Endothelial cell of umbilical vein (primary cell): ENCODE results near the gene C11orf68. TPM values are rescaled to one million over a fixed set of nuclear protein-coding genes. Genes with fewer than 3 reads are reported as not detected.

ENCODE experiments used
- BruUV-seq: library from RNA; stranded (reverse); fragments of 400-500 nt; replicated peaks from 2 replicates; lab custom pipeline; 2021; lab: Mats Ljungman, UMichigan
- CTCF ChIA-PET: fragments of 300-600, 350-600 bp; sonication (Branson Sonifier 250); formaldehyde crosslinking; loops from one replicate; lab custom pipeline; 2021; ENCODE audit warnings: antibody characterized with exemption, inconsistent platforms; lab: Charles Lee
- POLR2A ChIA-PET: fragments of 300-600, 350-600 bp; sonication (Branson Sonifier 250); formaldehyde crosslinking; loops from one replicate; lab custom pipeline; 2021; ENCODE audit warnings: antibody characterized with exemption, inconsistent platforms; lab: Charles Lee
- DNase-seq: peaks from one replicate; pipeline ENCODE4 v3.0.0-alpha.2; 2011; ENCODE audit warnings: low read depth, low spot score
- FAIRE-seq: peaks from 2 replicates; lab custom pipeline; 2011; peaks lifted over from hg19 to GRCh38; lab: Jason Lieb, UNC
- H2AFZ ChIP-seq: 2 replicates; pipeline ENCODE4 v1.6.0; 2012; ENCODE audit warnings: low read depth, low read length, control low read depth, inconsistent platforms
- H3K27ac ChIP-seq: 2 replicates; pipeline ENCODE4 v1.5.1; 2011; ENCODE audit warnings: low read depth, mild to moderate bottlenecking, control low read depth, low read length, moderate library complexity; ENCODE audit not compliant: insufficient read depth
- H3K27me3 ChIP-seq, 2 experiments: 2 replicates each; pipeline versions ENCODE4 v1.6.0 to v1.6.1; 2011; ENCODE audit warnings: low read length in 2 of 2, mixed read lengths in 1 of 2; ENCODE audit not compliant: control insufficient read depth in 2 of 2, insufficient read depth in 2 of 2
- H3K36me3 ChIP-seq, 2 experiments: 2 replicates in 1 of 2; 3 replicates in 1 of 2; pipeline ENCODE4 v1.5.1; 2011; ENCODE audit warnings: low read length in 2 of 2, mild to moderate bottlenecking in 1 of 2, moderate library complexity in 1 of 2; ENCODE audit not compliant: control insufficient read depth in 2 of 2, insufficient read depth in 2 of 2; ENCODE audit errors: extremely low read depth in 1 of 2
- H3K4me1 ChIP-seq: 3 replicates; pipeline ENCODE4 v1.5.1; 2011; ENCODE audit warnings: mild to moderate bottlenecking, low read length; ENCODE audit not compliant: control insufficient read depth, insufficient read depth; ENCODE audit errors: extremely low read depth
- H3K4me2 ChIP-seq: 2 replicates; pipeline ENCODE4 v1.6.1; 2011; ENCODE audit warnings: low read length, control low read depth, mixed read lengths; ENCODE audit not compliant: insufficient read depth
- H3K4me3 ChIP-seq, 3 experiments: fragments of 200-600 bp in 1 of 3; sonication (generic), shearing (Covaris generic) in 1 of 3; replicated peaks in 1 of 3; 2 replicates each; pipeline ENCODE4 v1.5.1; 2011 to 2016; ENCODE audit warnings: control low read depth in 3 of 3, low read length in 3 of 3, mild to moderate bottlenecking in 2 of 3, inconsistent platforms in 1 of 3, low read depth in 1 of 3, moderate library complexity in 1 of 3; ENCODE audit not compliant: insufficient read depth in 1 of 3
- H3K79me2 ChIP-seq: 2 replicates; pipeline ENCODE4 v1.6.0; 2012; ENCODE audit warnings: low read length, inconsistent platforms; ENCODE audit not compliant: control insufficient read depth, insufficient read depth
- H3K9ac ChIP-seq: replicated peaks from 2 replicates; pipeline ENCODE3; 2011; ENCODE audit warnings: low read length, control low read depth; ENCODE audit not compliant: insufficient read depth; ENCODE audit errors: extremely low read depth
- H3K9me1 ChIP-seq: replicated peaks from 3 replicates; pipeline ENCODE4 v1.6.0; 2011; ENCODE audit warnings: mild to moderate bottlenecking, low read length; ENCODE audit not compliant: control insufficient read depth, insufficient read depth; ENCODE audit errors: extremely low read depth
- H3K9me3 ChIP-seq: replicated peaks from 2 replicates; pipeline ENCODE4 v1.5.1; 2012; ENCODE audit warnings: low read length, inconsistent platforms; ENCODE audit not compliant: control insufficient read depth, insufficient read depth
- H4K20me1 ChIP-seq: replicated peaks from 2 replicates; pipeline ENCODE3; 2011; ENCODE audit warnings: mild to moderate bottlenecking, low read length; ENCODE audit not compliant: control insufficient read depth, insufficient read depth; ENCODE audit errors: extremely low read depth
- EZH2 ChIP-seq: IDR thresholded peaks from 2 replicates; pipeline ENCODE4 v1.6.1; 2012; ENCODE audit warnings: borderline replicate concordance, low read depth, mild to moderate bottlenecking, moderate library complexity, low read length, inconsistent platforms; ENCODE audit not compliant: severe bottlenecking
- FOS ChIP-seq: IDR thresholded peaks from 2 replicates; pipeline ENCODE4 v1.6.1; 2011; ENCODE audit warnings: mild to moderate bottlenecking, low read length, moderate library complexity, borderline replicate concordance; ENCODE audit not compliant: insufficient read depth
- GATA2 ChIP-seq: IDR thresholded peaks from 2 replicates; pipeline ENCODE4 v1.7.0; 2011; ENCODE audit warnings: low read depth, mild to moderate bottlenecking, moderate library complexity, mixed read lengths, low read length; ENCODE audit not compliant: insufficient read length, insufficient read depth
- JUN ChIP-seq: IDR thresholded peaks from 2 replicates; pipeline ENCODE4 v1.6.1; 2011; ENCODE audit warnings: borderline replicate concordance, low read depth; ENCODE audit not compliant: insufficient read length, insufficient read depth
- MYC ChIP-seq: IDR thresholded peaks from one replicate; pipeline ENCODE4 v1.6.1; 2011; ENCODE audit warnings: mild to moderate bottlenecking, low read depth, low read length
- POLR2A ChIP-seq: IDR thresholded peaks from 2 replicates; pipeline ENCODE4 v1.6.1; 2012; ENCODE audit warnings: low read depth, mild to moderate bottlenecking, control low read depth, low read length
- POLR2AphosphoS5 ChIP-seq: IDR thresholded peaks from 2 replicates; pipeline ENCODE4 v1.6.1; 2012; ENCODE audit warnings: low read depth, mild to moderate bottlenecking, control low read depth, low read length, moderate library complexity; ENCODE audit not compliant: insufficient read depth
- dilution Hi-C: fragments of 300-500 bp; cut with MboI; formaldehyde crosslinking; loops from one replicate; pipeline ENCODE4 v1.15.0; 2019; ENCODE audit warnings: low sequenced_read_pairs; ENCODE audit not compliant: extremely low pct_ligation_motif_present
- intact Hi-C: fragments of 100-400 bp; cut with micrococcal nuclease; formaldehyde crosslinking; loops from one replicate; pipeline ENCODE4 v1.10.0; 2022
- polyA plus RNA-seq, 4 experiments: library from polyadenylated mRNA; depleted of rRNA in 3 of 4; stranded (reverse) in 3 of 4; unstranded in 1 of 4; fragments of >200 nt; gene quantifications; 2 replicates each; pipeline versions ENCODE4 v1.2.1 to v1.2.3, GENCODE V29; 2011 to 2012; ENCODE audit warnings: missing spikeins in 1 of 4
- total RNA-seq: library from RNA; stranded (reverse); gene quantifications from 2 replicates; pipeline ENCODE4 v1.2.3, GENCODE V29; 2021
- TF ChIP-seq, protein P1 (sequence below), 2 donors: IDR thresholded peaks; 1 replicate in 1 of 2; 2 replicates in 1 of 2; pipeline ENCODE4 v1.5.1; 2011; ENCODE audit warnings: low read length in 2 of 2, mild to moderate bottlenecking in 2 of 2, moderate library complexity in 2 of 2, control low read depth in 1 of 2, inconsistent platforms in 1 of 2, low read depth in 1 of 2; ENCODE audit not compliant: insufficient read depth in 1 of 2; ENCODE audit errors: extremely low read depth in 1 of 2
- TF ChIP-seq, protein P2 (sequence below): IDR thresholded peaks from 2 replicates; pipeline ENCODE4 v1.6.1; 2011; ENCODE audit not compliant: insufficient read depth, insufficient read length

The C11orf68 gene
- total and polyA plus RNA-seq, 2 donors (not counting 3 experiments of a cell fraction or from before 2014, with no cell fraction given): 35.6 to 66.5 TPM

DNA sequence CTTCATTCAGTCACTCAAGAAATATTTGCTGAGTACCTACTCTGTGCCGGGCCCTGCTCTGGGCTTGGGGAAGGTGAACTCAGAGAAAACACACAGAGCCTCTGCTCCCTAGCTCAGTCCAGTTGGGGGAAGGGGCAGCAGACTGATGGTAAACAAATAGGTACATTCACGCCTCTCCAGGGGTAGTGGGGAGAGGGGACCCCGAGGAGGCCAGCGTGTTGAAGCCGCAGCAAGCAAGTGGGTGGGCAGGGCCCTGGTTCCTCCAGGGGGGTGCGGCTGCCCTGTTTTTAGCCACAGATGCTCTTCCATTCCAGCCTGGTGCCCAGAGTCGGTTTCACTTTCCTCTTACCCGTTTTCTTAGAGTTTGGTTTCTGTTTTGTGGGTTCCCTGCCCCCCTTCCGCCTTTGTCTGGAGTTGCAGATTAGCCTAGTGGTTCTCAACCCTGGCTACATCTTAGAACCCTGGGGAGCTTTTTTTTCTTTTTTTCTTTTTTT lies 9.1 kb upstream of the C11orf68 start:
- BruUV-seq: no TSS peak
- POLR2A ChIA-PET: no interaction called here
- dilution Hi-C loops: no loop called here

More for the DNA sequence above, 9.1 kb upstream of the C11orf68 start:
- intact Hi-C loops: no loop called here
- no peaks in the 10 kb centered on the region for H3K4me1 ChIP-seq
- no peak overlapping the region for H2AFZ ChIP-seq
- H3K4me3 ChIP-seq: no peak overlapping the region
- H3K9ac ChIP-seq: no peak overlapping the region
- no peaks in the 10 kb centered on the region for H3K27me3 ChIP-seq
- H3K4me2 ChIP-seq: no peak overlapping the region
- FAIRE-seq (no peak), DNase-seq (no peak)
- TF ChIP-seq GATA2 (no peak), FOS (no peak), POLR2A (no peak), EZH2 (no peak), POLR2AphosphoS5 (no peak), JUN (no peak), MYC (no peak)
- TF ChIP-seq, protein P1, sequence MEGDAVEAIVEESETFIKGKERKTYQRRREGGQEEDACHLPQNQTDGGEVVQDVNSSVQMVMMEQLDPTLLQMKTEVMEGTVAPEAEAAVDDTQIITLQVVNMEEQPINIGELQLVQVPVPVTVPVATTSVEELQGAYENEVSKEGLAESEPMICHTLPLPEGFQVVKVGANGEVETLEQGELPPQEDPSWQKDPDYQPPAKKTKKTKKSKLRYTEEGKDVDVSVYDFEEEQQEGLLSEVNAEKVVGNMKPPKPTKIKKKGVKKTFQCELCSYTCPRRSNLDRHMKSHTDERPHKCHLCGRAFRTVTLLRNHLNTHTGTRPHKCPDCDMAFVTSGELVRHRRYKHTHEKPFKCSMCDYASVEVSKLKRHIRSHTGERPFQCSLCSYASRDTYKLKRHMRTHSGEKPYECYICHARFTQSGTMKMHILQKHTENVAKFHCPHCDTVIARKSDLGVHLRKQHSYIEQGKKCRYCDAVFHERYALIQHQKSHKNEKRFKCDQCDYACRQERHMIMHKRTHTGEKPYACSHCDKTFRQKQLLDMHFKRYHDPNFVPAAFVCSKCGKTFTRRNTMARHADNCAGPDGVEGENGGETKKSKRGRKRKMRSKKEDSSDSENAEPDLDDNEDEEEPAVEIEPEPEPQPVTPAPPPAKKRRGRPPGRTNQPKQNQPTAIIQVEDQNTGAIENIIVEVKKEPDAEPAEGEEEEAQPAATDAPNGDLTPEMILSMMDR (IDR thresholded peaks at IDR 0.05; ENCODE audit: extremely low read depth in 1 of 2, insufficient read depth in 1 of 2, low read depth in 1 of 2, low read length in 2 of 2): no peak
- TF ChIP-seq, protein P2, sequence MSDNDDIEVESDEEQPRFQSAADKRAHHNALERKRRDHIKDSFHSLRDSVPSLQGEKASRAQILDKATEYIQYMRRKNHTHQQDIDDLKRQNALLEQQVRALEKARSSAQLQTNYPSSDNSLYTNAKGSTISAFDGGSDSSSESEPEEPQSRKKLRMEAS: no peak
- H3K9me1 ChIP-seq: no peaks in the 10 kb centered on the region
- no peaks in the 10 kb centered on the region for H3K79me2 ChIP-seq
- CTCF ChIA-PET: interaction anchor here (0.8 to 1.0 kb wide), 2 partner anchors 13 to 43 kb away, joined by 3 read pairs; no protein-coding TSS in a partner anchor
- no peaks in the 10 kb centered on the region for H4K20me1 ChIP-seq
- peaks cover 0 to 3% of the 10 kb centered on the region in 2 experiments for H3K36me3 ChIP-seq
- no peaks in the 10 kb centered on the region for H3K9me3 ChIP-seq
- H3K27ac ChIP-seq: no peak overlapping the region
